T-helper 9 cell (primary cell): Measurements from ENCODE around the gene STAC3.
"Not testable (repeated sequence)": the region's sequence is repeated elsewhere in the genome, so short reads cannot be mapped to it uniquely, and the experiment has no call there.

Experiments used
- DNase-seq: peaks from one replicate; pipeline ENCODE4 v3.0.0-alpha.2; 2020
- total RNA-seq, 2 donors: gene quantifications; one replicate each; lab custom pipeline; 2026; lab: John Stamatoyannopoulos, UW

Gene STAC3
- total RNA-seq: 0.24 to 1.5 reads per million in 2 donors

DNA sequence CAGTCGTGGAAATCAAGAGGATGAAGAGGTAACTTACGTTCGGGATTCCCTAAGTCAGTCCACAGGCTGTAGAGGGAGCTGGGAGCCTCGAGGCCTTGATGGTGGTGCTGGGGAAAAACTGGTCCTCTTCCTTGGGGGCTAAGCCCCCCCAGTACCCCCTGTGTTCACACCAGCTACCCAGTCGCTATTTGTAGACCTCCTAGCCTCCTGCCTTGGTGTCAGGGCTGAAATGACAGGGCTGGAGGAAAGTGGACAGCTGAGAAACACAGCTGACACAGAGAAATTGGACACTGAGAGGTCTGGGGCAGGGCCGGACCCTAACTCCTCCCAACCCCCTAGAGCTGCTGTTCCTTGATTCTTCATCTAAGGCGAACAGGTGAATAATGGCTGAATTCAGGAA is at the start of gene STAC3:
Gene STAC3 (minus strand): TSS at position 232 of the 400 bp plus-strand sequence. CDS start 1,551 bp downstream, outside the sequence.
- DNase-seq: no peak

DNA sequence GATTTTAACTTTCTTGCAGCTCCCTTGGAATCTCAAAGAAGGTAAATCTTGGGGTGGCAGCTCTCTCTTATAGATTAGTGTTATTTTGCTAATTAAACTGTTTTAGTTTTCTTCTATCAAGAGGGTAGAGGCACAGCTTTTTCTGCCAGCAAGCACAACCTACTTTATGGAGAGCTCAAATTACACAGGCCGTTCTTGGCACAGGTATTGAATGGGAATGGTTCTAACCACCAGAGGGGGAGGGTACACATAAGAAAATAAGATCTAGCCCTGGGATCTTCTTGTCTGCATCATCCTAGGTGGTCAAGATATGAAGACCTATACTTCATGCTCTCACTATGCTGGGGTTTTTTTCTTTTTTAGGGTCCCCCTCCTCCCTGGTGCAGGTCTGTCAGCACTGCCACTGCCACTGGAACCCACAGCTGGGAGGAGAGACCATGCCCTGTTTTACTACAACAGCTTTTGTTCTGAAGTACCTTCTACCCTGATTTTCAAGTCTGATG is 48.6 kb upstream of the STAC3 start:
- DNase-seq: no peak

DNA sequence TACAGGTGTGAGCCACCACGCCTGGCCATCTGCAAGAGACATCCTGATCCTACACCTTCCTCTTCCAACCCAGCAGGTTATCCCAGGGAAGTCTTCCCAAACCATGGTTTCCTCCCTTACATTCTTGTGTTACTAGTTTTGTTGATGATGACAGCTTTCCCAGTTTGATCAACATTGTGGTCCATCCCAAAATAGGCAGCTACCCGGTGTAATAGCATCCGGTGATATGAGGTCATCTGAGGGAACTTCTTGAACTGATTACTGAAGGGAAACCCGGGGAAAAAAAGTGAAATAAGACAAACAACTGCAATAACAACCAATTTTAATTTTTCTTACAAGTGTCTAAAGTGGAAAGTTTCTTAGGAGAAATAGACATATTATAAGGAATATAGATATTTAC is 45.3 kb upstream of the STAC3 start:
- no peak for DNase-seq

DNA sequence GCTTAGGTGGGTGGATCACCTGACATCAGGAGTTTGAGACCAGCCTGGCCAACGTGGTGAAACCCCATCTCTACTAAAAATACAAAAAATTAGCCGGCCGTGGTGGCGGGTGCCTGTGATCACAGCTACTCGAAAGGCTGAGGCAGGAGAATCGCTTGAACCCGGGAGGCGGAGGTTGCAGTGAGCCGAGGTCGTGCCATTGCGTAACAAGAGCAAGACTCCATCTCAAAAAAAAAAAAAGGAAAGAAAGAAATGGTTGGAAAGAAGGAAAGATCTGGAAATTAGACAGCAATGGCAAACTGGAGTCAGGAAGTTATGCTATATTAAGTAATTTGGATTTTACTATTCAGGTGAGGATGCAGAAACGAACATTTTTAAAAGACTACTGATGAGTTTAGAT is 31.1 kb upstream of the STAC3 start:
- DNase-seq: not testable (repeated sequence)

DNA sequence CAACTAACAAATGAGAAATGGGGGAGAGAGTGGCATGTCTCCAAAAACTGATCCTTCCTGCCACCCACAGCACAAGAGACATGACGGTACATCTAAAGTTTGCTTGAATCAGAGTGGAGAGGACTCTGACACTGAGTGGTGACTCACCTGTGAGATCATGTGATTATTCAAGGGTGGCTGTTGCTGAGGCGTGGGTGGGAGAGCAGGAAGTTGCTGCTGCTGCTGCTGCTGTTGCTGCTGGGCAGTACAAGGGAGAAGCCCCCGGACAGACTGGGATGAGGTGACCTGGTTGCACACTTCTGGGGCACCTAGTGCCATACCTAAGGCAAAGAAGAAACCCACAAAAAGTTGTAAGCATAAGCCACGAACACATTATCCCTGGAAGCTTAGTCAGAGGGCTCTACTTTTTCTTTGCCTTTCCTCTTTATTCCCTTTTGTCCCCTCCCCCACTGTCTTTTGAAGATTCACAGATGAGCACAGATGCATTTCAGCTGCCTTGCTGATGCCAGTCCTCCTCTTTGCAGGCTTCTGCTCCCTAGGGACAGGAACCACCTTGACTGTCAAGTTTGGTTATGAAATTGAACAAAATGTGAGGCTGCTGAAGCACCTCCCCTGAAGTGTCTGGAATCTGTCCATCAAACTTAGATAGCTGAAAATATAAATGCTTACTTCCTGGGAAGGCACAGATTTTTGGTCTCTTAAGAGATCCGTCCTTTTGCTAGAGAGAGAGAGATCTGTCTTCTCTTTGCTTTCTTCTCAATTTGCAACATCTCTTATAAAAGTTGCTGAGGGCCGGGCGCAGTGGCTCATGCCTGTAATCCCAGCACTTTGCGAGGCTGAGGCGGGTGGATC is 29.4 kb upstream of the STAC3 start:
- DNase-seq: peak; percentile 31

DNA sequence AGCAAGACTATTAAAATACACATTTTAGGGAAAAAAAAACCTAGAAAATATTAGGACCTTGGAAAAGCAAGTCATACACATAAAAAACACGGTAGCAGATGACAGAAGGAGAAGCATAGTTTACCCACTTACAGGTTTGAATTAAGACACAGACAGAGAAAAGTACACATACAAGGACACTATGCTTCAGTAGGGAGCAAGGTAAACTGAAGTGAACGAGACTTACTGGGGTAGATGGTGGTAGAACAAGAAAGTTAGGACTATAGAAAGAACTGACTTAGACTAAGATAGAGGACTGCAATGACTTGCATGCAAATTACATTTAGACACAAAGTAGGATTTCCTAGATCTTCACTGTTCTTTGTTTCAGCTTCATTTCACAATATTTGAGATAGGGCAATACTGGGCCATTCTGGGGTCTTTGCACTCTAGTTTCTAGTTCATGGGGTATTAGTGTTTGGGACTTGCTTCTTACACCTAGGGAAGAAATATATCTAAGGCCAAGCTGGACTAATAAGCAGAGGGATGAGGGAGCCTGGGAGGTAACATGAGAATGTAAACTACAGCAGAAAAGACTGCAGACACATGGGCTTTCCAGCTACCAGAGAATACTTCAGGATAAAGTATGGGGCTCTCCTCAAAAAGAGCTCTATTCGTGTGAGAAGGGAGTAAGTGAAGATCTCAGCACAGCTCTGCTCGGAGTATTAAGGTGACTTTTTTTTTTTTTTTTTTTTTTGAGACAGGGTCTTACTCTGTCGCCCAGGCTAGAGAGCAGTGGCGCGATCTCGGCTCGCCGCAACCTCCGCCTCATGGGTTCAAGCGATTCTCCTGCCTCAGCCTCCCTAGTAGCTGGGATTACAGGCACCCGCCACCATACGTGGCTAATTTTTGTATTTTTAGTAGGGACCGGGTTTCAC is 27.7 kb upstream of the STAC3 start:
- DNase-seq: no peak

DNA sequence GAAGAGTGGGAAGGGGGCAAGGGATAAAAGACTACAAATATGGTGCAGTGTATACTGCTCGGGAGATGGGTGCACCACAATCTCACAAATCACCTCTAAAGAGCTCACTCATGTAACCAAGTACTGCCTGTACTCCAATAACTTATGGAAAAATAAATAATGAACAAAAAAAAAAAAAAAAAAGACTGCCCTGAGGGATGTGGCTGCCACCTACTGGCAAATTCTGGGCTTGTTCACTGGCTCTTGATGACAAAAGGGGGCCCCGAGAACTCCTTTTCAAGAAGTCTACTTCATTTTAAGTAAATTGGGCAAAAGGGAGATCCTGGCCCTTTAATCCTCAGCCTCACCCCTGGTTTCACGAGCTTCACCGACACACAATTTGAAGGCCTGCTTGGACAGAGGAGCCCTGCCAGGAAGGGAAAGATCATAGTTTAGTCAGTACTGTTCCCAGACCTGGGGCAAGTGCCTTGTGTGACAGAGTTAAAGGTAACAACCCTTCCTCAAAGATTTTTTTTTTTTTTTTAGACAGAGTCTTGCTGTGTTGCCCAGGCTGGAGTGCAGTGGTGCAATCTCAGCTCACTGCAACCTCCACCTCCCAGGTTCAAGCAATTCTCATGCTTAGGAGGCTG is 26.1 kb upstream of the STAC3 start:
- DNase-seq: no peak

DNA sequence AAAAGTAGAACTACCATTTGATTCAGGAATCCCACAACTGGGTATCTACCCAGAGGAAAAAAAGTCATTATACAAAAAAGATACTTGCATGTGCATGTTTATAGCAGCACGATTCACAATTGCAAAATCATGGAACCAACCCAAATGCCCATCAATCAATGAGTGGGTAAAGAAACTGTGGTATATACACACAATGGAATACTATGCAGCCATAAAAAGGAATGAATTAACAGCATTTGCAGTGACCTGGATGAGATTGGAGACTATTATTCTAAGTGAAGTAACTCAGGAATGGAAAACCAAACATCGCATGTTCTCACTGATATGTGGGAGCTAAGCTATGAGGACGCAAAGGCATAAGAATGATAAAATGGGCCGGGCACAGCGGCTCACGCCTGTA is 25.2 kb upstream of the STAC3 start:
- DNase-seq: not testable (repeated sequence)

DNA sequence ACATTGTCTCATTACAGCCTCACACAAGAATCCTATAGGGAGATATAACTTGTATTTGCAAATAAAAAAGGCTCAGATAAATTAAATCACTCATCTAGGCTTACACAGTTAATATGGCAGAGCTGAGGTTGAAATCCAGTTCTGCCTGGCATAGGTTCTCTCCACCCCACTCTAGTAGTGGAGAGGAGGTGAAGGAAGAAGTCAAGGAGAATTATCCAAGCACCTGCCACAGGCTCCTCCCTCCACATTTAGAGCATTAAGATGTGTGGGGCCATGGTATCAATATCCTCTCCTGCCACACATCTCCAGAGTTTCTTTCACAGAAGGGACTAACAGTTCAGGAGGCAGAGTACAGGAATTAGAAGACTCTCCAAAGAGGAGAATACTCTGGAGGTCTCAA is 22.5 kb upstream of the STAC3 start:
- no peak for DNase-seq

DNA sequence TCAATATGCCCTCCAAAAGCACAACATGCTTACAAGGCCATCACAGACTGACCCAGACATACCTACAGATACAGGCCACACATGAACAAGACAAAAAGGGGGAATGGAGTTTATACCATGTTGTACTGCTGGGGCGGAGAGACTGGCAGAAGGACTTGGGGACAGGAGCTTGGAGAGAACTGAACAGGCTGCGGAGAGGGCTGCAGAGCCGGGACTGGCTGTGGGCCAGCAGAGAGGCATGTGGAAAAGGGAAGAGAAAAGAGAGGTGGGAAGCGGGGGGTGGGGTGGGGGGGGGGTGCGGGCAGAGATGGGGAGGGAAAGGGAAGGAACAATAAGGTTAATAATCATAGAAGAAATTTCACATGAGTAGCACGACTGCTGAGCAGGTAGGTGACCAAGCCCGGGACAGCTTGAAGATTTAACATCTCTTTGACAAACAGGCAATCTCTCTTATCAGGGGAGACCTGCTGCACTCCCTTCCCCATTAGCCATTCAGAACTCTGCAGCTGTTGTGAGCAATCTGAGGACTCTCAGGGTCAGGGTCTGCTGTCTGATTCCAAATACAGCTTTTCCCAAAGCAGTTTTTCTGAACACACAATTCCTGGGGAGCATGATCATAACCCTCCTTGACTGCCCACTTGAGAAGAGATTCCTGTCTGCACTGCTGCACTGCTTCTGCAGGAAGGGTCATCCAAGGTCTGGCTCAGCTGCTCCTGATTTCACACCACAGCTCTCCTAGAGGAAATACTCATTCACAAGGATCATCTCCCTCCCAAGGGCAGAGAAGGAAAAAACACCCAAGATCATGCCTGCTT is 21.6 kb upstream of the STAC3 start:
- no peak for DNase-seq

DNA sequence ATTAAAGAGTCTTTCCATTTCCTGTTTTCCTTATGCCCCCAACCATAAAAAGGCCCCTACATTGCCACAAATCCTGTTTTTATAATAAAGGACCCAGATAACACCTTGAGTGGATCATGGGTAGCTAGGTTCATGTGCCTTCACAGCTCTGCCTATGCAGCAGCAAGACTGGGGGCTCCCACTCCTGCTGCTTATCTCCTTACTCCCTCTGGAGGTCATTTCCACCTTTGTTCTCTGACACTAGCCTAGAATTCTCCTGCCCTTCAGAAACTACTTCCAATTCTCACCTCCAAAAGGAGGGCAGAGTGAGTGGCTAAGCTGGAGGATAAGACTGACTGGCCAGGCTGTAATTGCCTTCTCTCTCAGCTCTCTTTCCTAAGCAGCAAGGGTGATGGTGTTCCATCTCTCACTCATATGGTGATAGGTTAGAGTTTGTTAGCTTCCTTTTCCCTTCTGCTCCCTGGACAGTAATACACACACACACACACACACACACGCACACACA is 20.0 kb upstream of the STAC3 start:
- DNase-seq: no peak

DNA sequence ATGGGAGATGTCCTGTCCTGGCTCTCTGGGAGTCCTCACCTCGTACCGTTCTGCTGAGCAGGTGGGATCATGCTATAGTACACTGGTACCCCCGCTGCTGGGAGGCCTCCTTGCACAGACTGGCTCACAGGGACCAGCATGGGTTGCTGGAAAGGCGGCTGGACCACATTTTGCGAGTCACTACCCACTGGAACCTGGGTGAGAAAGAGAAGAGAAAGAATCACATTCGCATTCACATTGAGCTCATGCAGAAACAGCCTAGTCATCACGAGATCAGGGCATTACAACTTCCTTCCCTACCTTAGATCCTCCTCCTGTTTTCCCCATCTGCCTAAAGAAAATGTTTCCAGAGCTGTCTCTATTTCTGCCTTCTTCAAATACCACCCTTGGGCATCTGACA is 17.3 kb upstream of the STAC3 start:
- DNase-seq: no peak

DNA sequence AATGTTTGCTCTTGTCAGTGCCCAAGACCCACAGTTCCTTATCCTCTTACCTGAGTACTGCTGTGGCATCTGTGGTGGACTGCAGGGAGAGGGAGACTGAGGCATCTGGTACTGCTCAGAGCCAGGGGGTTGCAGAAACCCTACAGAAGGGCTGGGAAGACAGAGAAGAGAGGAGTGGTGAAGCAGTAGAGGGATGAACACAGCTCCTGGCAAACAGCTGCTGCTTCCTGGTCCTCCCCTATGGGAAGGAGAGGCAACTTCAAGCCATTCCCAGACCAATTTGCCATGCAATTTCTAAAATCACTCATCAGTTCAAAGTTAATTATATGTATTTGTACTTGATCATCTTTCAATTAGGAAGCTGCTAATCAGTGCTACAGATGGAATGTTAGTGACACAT is 15.7 kb upstream of the STAC3 start:
- no peak for DNase-seq

DNA sequence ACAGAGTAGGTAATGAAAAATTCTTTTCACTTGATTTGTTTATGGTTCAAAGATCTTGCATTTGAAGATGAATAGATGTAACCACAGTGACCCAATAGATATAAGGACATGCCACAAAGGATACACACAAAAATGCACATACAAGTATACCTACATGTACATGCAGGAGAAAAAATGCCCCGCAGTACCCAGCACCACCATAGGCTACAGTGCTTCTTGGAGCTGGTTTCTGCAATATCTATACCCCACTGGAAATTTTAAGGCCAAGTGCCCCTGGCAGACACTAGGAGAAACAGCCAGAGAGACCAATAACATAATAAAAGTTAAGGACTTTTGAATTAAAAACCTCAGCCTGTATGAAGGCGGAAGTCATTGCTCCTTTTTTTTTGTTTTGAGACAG is 12.1 kb upstream of the STAC3 start:
- no peak for DNase-seq

DNA sequence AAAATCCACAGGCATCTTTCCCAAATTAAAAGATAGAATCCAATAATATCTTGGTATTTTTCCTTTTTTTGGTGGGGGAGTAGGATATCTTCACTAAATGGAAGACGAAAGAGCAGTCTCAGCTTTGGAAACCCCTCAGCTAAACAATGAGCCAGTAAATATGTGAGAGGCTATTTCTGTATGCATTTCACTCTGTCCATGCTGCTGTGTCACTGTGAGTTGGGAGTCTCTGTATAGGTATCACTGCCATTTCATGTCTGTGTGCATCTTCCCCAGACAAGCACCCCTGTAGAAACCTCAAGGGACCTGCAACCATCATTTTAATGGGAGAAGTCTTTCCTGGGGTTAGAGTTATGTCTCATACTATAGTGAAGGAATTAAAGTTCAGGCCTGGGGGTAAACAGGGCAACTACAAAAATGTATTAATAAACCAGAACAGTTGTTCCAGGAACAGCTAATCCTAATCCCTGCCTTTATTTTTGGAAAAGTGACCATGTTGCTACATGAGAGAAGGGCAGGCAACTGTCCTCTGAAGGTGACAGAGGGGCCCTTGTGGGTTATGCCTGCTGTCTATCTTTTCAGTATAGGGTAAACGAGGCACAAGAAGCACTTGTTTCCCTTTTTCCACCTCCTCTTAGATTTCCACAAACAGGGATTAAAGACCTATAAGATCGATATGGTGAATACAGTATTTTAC is 11.3 kb upstream of the STAC3 start:
- DNase-seq: no peak

DNA sequence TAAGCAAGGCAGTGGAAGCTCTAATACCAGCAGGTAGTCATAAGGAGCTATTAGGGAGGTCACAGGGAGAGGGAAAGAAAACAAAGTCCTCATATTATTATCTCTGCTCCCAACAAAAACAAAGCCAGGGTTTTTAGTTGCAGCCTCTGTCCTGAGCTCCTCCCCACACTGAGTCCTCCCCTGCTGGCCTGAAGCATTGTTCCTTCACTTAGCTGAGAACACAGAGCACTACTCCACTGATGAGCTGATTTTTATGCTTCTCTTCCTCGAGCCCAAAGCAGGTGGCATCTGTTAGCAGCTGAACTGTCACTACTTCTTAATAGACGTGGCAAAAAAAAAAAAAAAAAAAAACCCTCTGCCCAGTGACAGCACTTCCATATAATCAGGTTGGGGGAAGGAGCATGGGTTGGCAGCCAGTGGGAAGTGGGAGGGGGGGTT is 10.5 kb upstream of the STAC3 start:
- no peak for DNase-seq

DNA sequence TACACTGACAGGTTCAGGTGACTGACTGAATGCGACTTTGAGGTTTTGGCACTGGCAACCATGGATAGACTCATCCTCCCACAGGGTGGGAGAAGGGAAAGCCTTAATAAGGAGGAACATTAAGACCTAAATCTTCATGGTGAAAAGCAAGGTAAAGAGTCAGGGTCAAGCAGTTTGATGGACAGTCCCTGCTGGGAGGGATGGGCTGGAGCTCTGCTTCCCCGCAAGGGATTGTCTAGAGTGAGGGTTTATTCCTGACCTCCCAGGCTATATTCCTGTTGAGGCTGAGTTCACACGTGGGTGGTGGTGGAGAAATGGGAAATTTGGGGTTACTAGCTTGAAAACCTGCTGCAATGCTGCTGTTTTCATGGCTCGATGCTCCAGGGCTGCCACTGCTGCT is 9.4 kb upstream of the STAC3 start:
- DNase-seq: no peak

DNA sequence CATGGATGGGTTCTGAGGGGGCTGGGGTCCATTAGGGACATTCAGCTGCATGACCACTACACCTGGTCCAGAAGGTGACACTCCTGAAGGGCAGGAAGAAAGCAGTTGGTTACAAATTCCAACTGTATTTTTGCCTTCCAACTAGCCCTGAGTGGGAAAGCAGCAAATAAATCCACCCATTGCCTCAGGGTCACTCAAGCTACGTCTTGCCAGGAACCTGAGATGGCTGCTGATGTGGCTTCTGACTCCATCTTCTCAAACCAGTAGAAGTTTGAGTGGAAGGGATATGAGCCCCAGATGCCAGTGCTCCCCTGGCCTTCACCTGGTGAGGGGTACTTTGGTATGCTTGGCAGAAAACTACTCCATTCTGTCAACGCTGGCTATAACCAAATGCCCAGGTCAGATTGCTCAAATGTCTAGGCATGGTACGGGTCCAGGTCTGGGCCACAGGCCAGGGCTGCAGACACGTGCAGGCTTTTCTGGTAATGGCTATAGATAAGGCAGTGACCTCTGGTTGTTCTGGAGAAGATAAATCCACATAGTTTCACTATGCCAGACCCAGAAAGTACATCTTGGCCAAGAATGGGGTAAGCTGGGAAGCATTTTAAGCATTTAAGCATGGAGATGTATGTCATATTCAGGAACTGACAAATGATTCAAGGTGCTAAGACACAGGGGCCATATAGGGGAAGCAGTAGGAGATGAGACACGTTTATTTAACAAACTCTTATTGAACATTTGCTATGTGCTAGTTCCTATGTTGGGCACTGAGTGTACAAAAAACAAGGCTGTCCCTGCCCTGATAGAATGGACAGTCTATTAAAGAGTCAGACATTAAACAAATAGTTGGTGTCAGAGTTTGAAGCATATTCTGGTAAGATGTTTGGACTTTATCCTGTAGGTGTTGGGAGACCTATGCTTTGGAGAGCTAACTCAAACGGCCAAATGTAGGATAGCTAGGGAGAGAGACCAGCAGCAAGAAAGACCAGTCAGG is 8.3 kb upstream of the STAC3 start:
- no peak for DNase-seq

DNA sequence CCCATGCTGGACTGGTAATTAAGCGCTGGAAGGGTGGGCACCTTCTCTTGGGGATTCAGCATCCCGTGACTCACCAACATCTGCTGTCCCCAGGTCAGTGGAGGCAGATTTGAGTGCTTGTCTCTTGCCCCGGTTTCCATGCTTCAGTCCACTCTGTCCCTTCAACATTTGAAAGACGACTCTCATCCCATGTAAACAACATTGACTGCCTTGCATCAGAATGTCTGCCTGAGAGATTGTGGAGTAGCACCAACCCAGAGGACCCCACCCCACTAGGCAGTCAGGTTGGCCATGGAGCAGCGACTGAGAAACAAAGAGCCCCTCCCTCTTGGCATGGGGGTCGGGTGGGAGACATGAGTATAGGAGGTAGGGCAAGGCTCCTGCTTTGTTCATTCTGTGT is 4.9 kb upstream of the STAC3 start:
- DNase-seq: no peak
